BLaER1 (cell line): Measurements from ENCODE around the gene DDX10.

Experiments used
- H3K27ac ChIP-seq: shearing (Covaris generic); formaldehyde crosslinking; 2 replicates; pipeline ENCODE4 v1.8.1; 2022
- H3K27me3 ChIP-seq: shearing (Covaris generic); formaldehyde crosslinking; 2 replicates; pipeline ENCODE4 v1.8.1; 2022
- H3K36me3 ChIP-seq: shearing (Covaris generic); formaldehyde crosslinking; 2 replicates; pipeline ENCODE4 v1.8.1; 2022
- H3K4me1 ChIP-seq: shearing (Covaris generic); formaldehyde crosslinking; 2 replicates; pipeline ENCODE4 v1.8.1; 2022
- H3K4me2 ChIP-seq: shearing (Covaris generic); formaldehyde crosslinking; 2 replicates; pipeline ENCODE4 v1.8.1; 2022
- H3K4me3 ChIP-seq: shearing (Covaris generic); formaldehyde crosslinking; 2 replicates; pipeline ENCODE4 v1.8.1; 2022
- H3K9ac ChIP-seq: shearing (Covaris generic); formaldehyde crosslinking; 2 replicates; pipeline ENCODE4 v1.8.1; 2022
- H3K9me3 ChIP-seq: shearing (Covaris generic); formaldehyde crosslinking; 2 replicates; pipeline ENCODE4 v1.8.1; 2022
- H4K20me1 ChIP-seq: shearing (Covaris generic); formaldehyde crosslinking; 2 replicates; pipeline ENCODE4 v1.8.1; 2022
- Cebpa-rat ChIP-seq: shearing (Covaris generic); IDR thresholded peaks from 2 replicates; pipeline ENCODE4 v1.8.1; 2022

The DDX10 gene

DNA sequence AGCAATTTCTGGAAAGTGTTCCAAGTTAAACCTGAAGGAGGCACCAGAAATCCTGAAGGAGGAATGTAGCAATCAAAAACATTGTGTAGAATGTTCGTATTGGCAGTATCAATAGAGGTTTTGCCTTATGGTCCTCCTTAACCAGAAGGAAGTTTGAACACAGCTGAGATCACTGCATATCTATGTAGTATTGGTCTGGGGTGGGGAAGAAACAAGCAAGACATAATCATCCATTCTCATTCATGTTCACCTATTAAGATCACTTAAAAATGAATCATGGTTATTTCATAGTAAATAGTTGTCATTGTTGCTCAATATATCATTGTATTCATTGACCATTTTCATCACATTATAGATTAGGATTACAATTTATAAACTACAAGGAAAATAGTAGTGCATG is 160.5 kb downstream of the DDX10 start:
- no peak overlapping the region for H3K27ac ChIP-seq
- no peak overlapping the region for H3K9ac ChIP-seq
- no peak overlapping the region for H3K4me2 ChIP-seq
- TF ChIP-seq Cebpa-rat, result no peak
- no peak overlapping the region for H3K4me3 ChIP-seq
- H3K9me3 ChIP-seq, result peaks cover 17% of the 10 kb centered on the region
- H3K4me1 ChIP-seq, result no peaks in the 10 kb centered on the region
- H3K36me3 ChIP-seq, result 0 out of 2 replicates have a peak, but pooled peaks cover 9% of the 10 kb centered on the region
- no peaks in the 10 kb centered on the region for H3K27me3 ChIP-seq
- H4K20me1 ChIP-seq, result peaks cover 21% of the 10 kb centered on the region; the same call in 1 of the 2 replicates

DNA sequence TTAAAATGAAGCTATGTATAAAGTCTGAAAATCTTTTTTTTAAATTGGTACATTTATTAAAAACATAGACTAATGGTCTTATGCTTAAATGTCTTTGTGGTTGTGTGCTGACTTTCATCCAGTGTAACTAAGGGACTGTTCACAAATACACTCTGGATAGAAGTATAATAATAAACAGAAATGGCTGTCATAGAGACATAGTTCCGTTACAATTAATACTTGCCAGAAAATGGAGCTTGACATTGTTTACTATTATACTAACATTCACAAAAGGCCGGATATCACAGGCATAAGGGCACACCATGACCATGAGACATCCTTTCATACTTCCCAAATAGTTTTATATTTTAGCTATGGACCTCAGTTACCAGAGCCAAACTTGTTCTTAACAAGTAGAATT is 161.3 kb downstream of the DDX10 start:
- Histone ChIP-seq H3K27ac (no peak overlapping the region), H3K9ac (no peak overlapping the region), H3K9me3 (peaks cover 17% of the 10 kb centered on the region), H3K4me3 (no peak overlapping the region), H3K27me3 (no peaks in the 10 kb centered on the region), H3K4me1 (no peaks in the 10 kb centered on the region), H3K36me3 (0 out of 2 replicates have a peak, but pooled peaks cover 9% of the 10 kb centered on the region), H3K4me2 (no peak overlapping the region), H4K20me1 (peaks cover 19% of the 10 kb centered on the region; the same call in 1 of the 2 replicates)
- TF ChIP-seq Cebpa-rat, result no peak

DNA sequence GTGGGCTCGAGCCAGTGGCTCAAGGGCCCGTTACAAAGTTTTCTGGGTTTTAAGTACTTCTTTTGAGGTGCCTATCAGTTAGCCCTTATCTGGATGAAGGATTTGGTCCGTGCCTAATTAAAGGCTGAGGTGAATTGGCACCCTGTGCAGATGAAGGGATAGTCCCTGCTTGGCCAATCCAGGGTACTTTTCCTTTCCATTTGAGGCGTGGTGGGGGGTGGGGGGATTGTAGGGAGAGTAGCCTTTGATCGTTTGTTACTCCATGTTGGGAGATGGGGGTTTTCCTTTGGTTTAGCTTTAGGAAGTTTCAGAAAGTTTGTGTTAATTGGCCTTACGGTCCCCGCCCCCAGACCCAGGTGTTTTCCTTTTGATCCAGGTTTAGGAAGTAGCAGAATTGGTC is 170.8 kb downstream of the DDX10 start:
- H3K36me3 ChIP-seq, result peaks cover 19% of the 10 kb centered on the region; the same call in 1 of the 2 replicates
- H4K20me1 ChIP-seq, result peaks cover 24% of the 10 kb centered on the region; the same call in 1 of the 2 replicates
- no peak overlapping the region for H3K27ac ChIP-seq
- no peak for TF ChIP-seq Cebpa-rat
- H3K9ac ChIP-seq, result no peak overlapping the region
- no peaks in the 10 kb centered on the region for H3K27me3 ChIP-seq
- no peaks in the 10 kb centered on the region for H3K9me3 ChIP-seq
- H3K4me1 ChIP-seq, result no peaks in the 10 kb centered on the region
- H3K4me3 ChIP-seq, result no peak overlapping the region
- H3K4me2 ChIP-seq, result no peak overlapping the region

DNA sequence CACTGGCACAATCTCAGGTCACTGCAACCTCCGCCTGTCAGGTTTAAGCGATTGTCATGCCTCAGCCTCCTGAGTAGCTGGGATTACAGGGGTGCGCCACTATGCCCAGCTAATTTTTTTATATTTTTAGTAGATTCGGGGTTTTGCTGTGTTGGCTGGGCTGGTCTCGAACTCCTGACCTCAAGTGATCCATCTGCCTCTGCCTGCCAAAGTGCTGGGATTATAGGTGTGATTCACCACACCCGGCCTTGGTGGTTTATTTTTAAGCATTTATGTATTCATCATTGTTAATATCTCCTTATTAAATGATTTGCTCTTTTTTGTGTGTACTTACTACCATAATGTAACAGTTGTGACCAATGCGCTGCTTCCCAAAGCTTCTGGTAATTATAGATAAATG is 171.7 kb downstream of the DDX10 start:
- no peaks in the 10 kb centered on the region for H3K4me1 ChIP-seq
- no peak for TF ChIP-seq Cebpa-rat
- no peak overlapping the region for H3K27ac ChIP-seq
- H3K9ac ChIP-seq, result no peak overlapping the region
- peaks cover 24% of the 10 kb centered on the region; the same call in 1 of the 2 replicates for H4K20me1 ChIP-seq
- no peak overlapping the region for H3K4me3 ChIP-seq
- H3K36me3 ChIP-seq, result peaks cover 22% of the 10 kb centered on the region; the same call in 1 of the 2 replicates
- no peak overlapping the region for H3K4me2 ChIP-seq
- no peaks in the 10 kb centered on the region for H3K9me3 ChIP-seq
- H3K27me3 ChIP-seq, result no peaks in the 10 kb centered on the region

DNA sequence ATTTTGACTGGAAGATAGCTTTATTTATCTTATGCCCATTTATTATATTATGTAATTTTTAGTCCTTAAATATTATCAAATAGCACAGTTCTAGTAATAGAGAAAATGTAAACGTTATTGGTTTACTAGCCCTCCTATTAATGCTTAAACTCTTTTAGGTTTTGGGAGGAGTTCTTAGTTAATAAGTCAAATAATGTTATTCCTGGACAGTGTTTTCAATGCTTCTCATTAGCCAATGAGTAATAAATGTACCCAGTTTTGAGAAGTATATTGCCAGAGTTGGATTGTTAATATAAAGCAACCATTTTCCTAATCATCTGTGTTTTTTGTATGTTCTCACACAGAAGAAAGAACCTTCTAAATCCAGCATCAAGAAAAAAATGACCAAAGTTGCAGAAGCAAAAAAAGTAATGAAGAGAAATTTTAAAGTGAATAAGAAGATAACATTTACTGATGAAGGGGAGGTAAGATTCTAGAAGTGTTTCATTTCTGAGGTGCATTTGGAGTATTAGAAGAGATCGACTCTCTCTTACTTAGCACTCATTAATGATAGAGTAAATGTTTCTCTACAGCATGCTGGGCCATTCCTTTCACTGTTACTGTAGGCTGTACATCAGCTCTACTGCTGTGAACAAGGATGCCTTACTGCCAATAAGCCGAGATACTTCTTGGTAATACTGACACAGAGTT is 173.4 kb downstream of the DDX10 start:
- Histone ChIP-seq H3K27ac (no peak overlapping the region), H4K20me1 (peaks cover 24% of the 10 kb centered on the region; the same call in 1 of the 2 replicates), H3K4me2 (no peak overlapping the region), H3K27me3 (no peaks in the 10 kb centered on the region), H3K36me3 (peaks cover 22% of the 10 kb centered on the region; the same call in 1 of the 2 replicates), H3K4me3 (no peak overlapping the region), H3K9ac (no peak overlapping the region), H3K9me3 (no peaks in the 10 kb centered on the region), H3K4me1 (no peaks in the 10 kb centered on the region)
- no peak for TF ChIP-seq Cebpa-rat

DNA sequence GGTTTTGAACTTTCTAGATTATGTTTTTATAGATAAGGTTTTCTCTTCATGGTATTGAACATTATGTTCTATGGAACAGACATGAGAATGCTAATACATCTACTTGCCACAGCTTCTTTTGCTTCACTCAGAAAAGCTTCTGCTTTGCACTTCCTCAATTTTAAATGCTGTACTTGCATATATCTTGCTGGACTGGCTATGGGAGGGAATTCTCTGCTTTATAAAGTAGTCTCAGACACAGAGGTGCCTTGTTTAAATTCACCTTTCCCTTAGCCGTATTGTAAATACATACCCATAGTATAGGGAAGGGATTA is 173.9 kb downstream of the DDX10 start:
- no peaks in the 10 kb centered on the region for H3K4me1 ChIP-seq
- no peak overlapping the region for H3K4me3 ChIP-seq
- no peak overlapping the region for H3K9ac ChIP-seq
- H3K9me3 ChIP-seq, result no peaks in the 10 kb centered on the region
- peaks cover 24% of the 10 kb centered on the region; the same call in 1 of the 2 replicates for H4K20me1 ChIP-seq
- H3K27me3 ChIP-seq, result no peaks in the 10 kb centered on the region
- peaks cover 22% of the 10 kb centered on the region; the same call in 1 of the 2 replicates for H3K36me3 ChIP-seq
- no peak for TF ChIP-seq Cebpa-rat
- H3K4me2 ChIP-seq, result no peak overlapping the region
- no peak overlapping the region for H3K27ac ChIP-seq

DNA sequence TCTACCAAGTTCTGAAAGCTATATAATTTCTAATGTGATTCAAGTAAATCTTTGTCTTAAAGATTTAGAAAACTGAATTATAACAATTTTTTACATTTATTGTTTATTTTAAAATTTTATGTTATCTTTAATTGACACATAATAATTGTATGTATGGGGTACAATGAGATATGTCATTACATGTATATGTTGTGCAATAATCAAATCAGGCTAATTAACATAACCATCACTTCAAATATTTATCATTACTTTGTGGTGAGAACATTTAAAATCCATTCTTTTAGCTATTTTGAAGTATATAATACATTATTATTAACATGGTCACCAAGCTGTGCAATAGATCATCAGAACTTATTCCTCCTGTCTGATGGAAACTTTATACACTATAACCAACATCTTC is 181.1 kb downstream of the DDX10 start:
- Histone ChIP-seq H3K27me3 (no peaks in the 10 kb centered on the region), H3K36me3 (peaks cover 18% of the 10 kb centered on the region), H4K20me1 (no peaks in the 10 kb centered on the region), H3K4me3 (no peak overlapping the region), H3K4me1 (no peaks in the 10 kb centered on the region), H3K9me3 (no peaks in the 10 kb centered on the region), H3K4me2 (no peak overlapping the region), H3K27ac (no peak overlapping the region), H3K9ac (no peak overlapping the region)
- no peak for TF ChIP-seq Cebpa-rat

DNA sequence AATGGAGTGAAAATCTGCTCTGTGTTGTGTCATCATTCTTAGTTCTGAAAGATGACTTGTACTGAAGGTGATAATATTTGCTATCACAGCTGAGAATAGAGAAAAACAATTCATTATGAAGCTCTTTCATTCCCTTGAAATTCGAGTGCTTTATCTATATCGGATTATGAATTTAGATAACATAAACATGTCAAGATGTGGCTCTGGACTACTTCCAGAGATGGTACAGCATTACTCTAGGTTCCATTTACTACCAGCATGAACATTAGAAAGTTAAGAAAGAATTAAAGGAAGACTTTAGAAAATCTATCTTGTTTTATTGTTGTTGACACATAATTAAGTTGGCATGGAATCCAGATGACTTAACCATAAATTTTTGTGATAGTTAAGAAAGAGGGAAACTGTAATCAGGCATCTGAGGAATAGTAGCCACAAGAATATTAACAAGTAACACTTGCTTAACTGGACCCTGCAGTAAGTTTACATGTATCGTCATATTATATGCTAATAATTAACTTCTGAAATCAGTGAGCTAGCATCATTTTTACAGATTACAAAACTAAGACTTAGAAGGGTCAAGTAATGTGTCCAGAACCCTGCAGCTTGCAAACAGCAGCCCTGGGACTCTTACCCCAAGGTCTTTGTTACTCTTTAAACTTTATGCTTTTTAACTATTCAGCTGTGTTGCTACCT is 182.6 kb downstream of the DDX10 start:
- no peak overlapping the region for H3K4me2 ChIP-seq
- no peaks in the 10 kb centered on the region for H3K9me3 ChIP-seq
- no peak overlapping the region for H3K4me3 ChIP-seq
- H4K20me1 ChIP-seq, result no peaks in the 10 kb centered on the region
- peaks cover 26% of the 10 kb centered on the region for H3K36me3 ChIP-seq
- no peaks in the 10 kb centered on the region for H3K4me1 ChIP-seq
- no peak overlapping the region for H3K27ac ChIP-seq
- no peak for TF ChIP-seq Cebpa-rat
- H3K27me3 ChIP-seq, result no peaks in the 10 kb centered on the region
- no peak overlapping the region for H3K9ac ChIP-seq

DNA sequence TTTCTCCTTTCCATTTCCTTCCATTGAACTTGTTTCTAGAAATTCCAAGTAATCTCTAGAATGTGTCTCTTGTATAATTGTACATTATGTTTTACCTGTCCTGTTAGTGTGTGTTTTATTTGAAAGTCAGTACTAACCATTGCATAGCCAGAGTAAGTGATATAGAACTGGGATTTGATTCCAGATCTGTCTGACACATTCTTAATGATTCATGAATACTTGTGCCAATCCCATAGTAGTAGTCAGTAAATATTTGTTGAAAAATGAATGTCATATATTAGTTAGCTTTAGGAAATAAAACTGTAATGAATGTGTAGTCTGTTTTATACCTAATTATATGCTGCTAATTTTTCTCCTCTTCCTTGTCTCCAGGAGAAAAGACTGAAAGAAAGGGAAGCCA is 186.9 kb downstream of the DDX10 start:
- H3K4me1 ChIP-seq, result peaks cover 19% of the 10 kb centered on the region
- H3K4me3 ChIP-seq, result no peak overlapping the region
- H3K27me3 ChIP-seq, result no peaks in the 10 kb centered on the region
- peaks cover 14% of the 10 kb centered on the region; the same call in 1 of the 2 replicates for H3K36me3 ChIP-seq
- TF ChIP-seq Cebpa-rat, result no peak
- H3K9me3 ChIP-seq, result no peaks in the 10 kb centered on the region
- no peaks in the 10 kb centered on the region for H4K20me1 ChIP-seq
- no peak overlapping the region for H3K9ac ChIP-seq
- no peak overlapping the region for H3K27ac ChIP-seq
- H3K4me2 ChIP-seq, result no peak overlapping the region

DNA sequence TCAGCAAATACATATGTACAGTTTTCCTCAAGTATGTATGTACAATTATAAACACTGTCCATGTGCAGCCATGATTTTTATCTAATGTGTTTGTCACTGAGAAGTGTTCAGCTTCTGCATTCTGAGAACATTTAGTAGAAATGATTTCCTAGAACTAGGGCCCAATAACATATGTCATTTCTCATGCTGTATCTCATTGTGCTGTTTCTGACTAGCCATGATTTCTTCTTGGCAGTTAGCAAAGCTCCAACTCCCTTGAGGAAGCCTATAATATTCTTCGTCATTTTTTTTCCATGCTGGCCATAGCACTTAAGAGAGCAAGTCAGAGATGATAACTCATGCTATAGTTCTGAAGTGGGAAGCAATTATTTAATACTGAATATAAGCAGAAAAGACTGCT is 187.8 kb downstream of the DDX10 start:
- Histone ChIP-seq H3K4me2 (no peak overlapping the region), H3K9ac (no peak overlapping the region), H3K4me1 (peaks cover 19% of the 10 kb centered on the region), H4K20me1 (no peaks in the 10 kb centered on the region), H3K27ac (no peak overlapping the region), H3K9me3 (no peaks in the 10 kb centered on the region), H3K27me3 (no peaks in the 10 kb centered on the region), H3K4me3 (no peak overlapping the region), H3K36me3 (peaks cover 16% of the 10 kb centered on the region)
- no peak for TF ChIP-seq Cebpa-rat
